GM12874 (cell line): ENCODE data around the gene CAMK1G.

ENCODE experiments used
- CTCF ChIP-seq: IDR thresholded peaks from 2 replicates; pipeline ENCODE4 v1.5.1; 2011; ENCODE audit warnings: low read depth, mild to moderate bottlenecking, control low read depth, low read length, moderate library complexity; ENCODE audit not compliant: insufficient read depth

Gene CAMK1G

GRCh38 chr1:209554761-209555611 lies 28.5 kb upstream of the CAMK1G start:
- TF ChIP-seq CTCF = no peak

- no peak for TF ChIP-seq CTCF
These were observed 27.3 kb upstream of the CAMK1G start for GRCh38 chr1:209556162-209556690.

GRCh38 chr1:209557221-209557620 lies 26.3 kb upstream of the CAMK1G start:
- no peak for TF ChIP-seq CTCF

DNA sequence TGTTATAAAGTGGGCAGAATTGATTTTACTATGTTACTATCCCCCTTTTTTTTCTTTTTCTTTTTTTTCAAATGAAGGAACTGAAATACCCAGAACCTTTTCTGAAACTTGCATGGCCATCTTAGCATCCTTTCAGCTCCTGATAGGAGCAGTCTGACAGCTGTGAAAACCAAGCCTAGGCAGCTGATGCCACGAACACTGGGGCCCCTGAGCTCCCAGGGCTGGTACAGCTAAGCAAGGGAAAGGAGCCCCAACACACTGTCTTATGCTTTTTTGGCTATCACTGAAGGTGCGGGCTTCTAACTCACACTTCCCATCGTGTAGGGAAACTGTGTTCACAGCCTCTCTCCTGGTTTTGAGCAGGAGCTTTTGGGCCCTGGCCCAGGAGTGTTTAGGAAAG lies 23.0 kb upstream of the CAMK1G start:
- TF ChIP-seq CTCF = no peak

- no peak for TF ChIP-seq CTCF
These were observed 22.6 kb upstream of the CAMK1G start for GRCh38 chr1:209560952-209561351.

- no peak for TF ChIP-seq CTCF
These were observed 22.0 kb upstream of the CAMK1G start for GRCh38 chr1:209561532-209561931.

- no peak for TF ChIP-seq CTCF
These were observed 18.7 kb upstream of the CAMK1G start for GRCh38 chr1:209564849-209565248.
